H9 (cell line): ENCODE results near the gene HPRT1. TPM values are rescaled to one million over a fixed set of nuclear protein-coding genes. Genes with fewer than 3 reads are reported as not detected.

Experiments
- DNase-seq: peaks from one replicate; pipeline ENCODE4 v3.0.0-alpha.2; 2017
- H2AFZ ChIP-seq: one replicate; pipeline ENCODE4 v1.6.1; 2013; ENCODE audit warnings: mild to moderate bottlenecking, low read length, control low read depth, moderate library complexity
- H2AK5ac ChIP-seq: 2 replicates; pipeline ENCODE4 v1.6.1; 2013; ENCODE audit warnings: low read length, control low read depth, mixed read lengths; ENCODE audit not compliant: insufficient read length
- H2BK120ac ChIP-seq: one replicate; pipeline ENCODE4 v1.6.1; 2013; ENCODE audit warnings: low read depth, mild to moderate bottlenecking, low read length, control low read depth, inconsistent platforms; ENCODE audit not compliant: poor library complexity, severe bottlenecking
- H2BK12ac ChIP-seq: 2 replicates; pipeline ENCODE4 v1.6.1; 2013; ENCODE audit warnings: low read length, control low read depth, mixed read lengths, low read depth; ENCODE audit not compliant: insufficient read length
- H2BK15ac ChIP-seq: 2 replicates; pipeline ENCODE4 v1.6.1; 2013; ENCODE audit warnings: low read depth, low read length, control low read depth
- H2BK20ac ChIP-seq: one replicate; pipeline ENCODE4 v1.6.1; 2013; ENCODE audit warnings: low read depth, mild to moderate bottlenecking, low read length, control low read depth, inconsistent platforms; ENCODE audit not compliant: poor library complexity, severe bottlenecking
- H2BK5ac ChIP-seq: 2 replicates; pipeline ENCODE4 v1.6.1; 2013; ENCODE audit warnings: low read length, control low read depth, mixed read lengths; ENCODE audit not compliant: insufficient read length
- H3K14ac ChIP-seq: 2 replicates; pipeline ENCODE4 v1.6.1; 2013; ENCODE audit warnings: low read length, control low read depth; ENCODE audit not compliant: insufficient read depth
- H3K18ac ChIP-seq: 2 replicates; pipeline ENCODE4 v1.6.1; 2013; ENCODE audit warnings: low read depth, mild to moderate bottlenecking, mixed read lengths, low read length, control low read depth; ENCODE audit not compliant: insufficient read length
- H3K23ac ChIP-seq: 2 replicates; pipeline ENCODE4 v1.6.1; 2013; ENCODE audit warnings: low read length, control low read depth, mixed read lengths, low read depth; ENCODE audit not compliant: insufficient read length
- H3K23me2 ChIP-seq: 2 replicates; pipeline ENCODE4 v1.6.1; 2013; ENCODE audit warnings: low read depth, mild to moderate bottlenecking, mixed read lengths, low read length, control low read depth; ENCODE audit not compliant: insufficient read length, poor library complexity, severe bottlenecking
- H3K27ac ChIP-seq: 2 replicates; pipeline ENCODE4 v1.5.1; 2013; ENCODE audit warnings: low read length, control low read depth, mixed read lengths, low read depth; ENCODE audit not compliant: insufficient read length
- H3K27me3 ChIP-seq: 2 replicates; pipeline ENCODE4 v1.6.1; 2013; ENCODE audit warnings: low read length, control low read depth, inconsistent platforms; ENCODE audit not compliant: insufficient read depth
- H3K4ac ChIP-seq: 2 replicates; pipeline ENCODE4 v1.6.1; 2013; ENCODE audit warnings: low read depth, mild to moderate bottlenecking, control low read depth, inconsistent platforms, low read length, moderate library complexity
- H3K4me1 ChIP-seq: 2 replicates; pipeline ENCODE4 v1.6.1; 2013; ENCODE audit warnings: low read length, control low read depth, inconsistent platforms; ENCODE audit not compliant: insufficient read depth
- H3K4me2 ChIP-seq: 2 replicates; pipeline ENCODE4 v1.6.1; 2013; ENCODE audit warnings: low read length, control low read depth, mixed read lengths; ENCODE audit not compliant: insufficient read length, insufficient read depth
- H3K56ac ChIP-seq: 2 replicates; pipeline ENCODE4 v1.6.1; 2013; ENCODE audit warnings: low read depth, mild to moderate bottlenecking, mixed read lengths, low read length, control low read depth; ENCODE audit not compliant: insufficient read length
- H3K79me1 ChIP-seq: 2 replicates; pipeline ENCODE4 v1.6.1; 2013; ENCODE audit warnings: low read depth, mild to moderate bottlenecking, moderate library complexity, low read length, control low read depth, inconsistent platforms; ENCODE audit not compliant: insufficient read depth, poor library complexity, severe bottlenecking
- H3K79me2 ChIP-seq: 2 replicates; pipeline ENCODE4 v1.6.1; 2013; ENCODE audit warnings: low read length, control low read depth, inconsistent platforms; ENCODE audit not compliant: insufficient read depth
- H3K9ac ChIP-seq: 2 replicates; pipeline ENCODE4 v1.6.1; 2013; ENCODE audit warnings: low read length, control low read depth, mixed read lengths; ENCODE audit not compliant: insufficient read length; ENCODE audit errors: extremely low read depth
- H3K9me3 ChIP-seq: one replicate; pipeline ENCODE4 v1.6.1; 2013; ENCODE audit warnings: low read depth, low read length, inconsistent platforms; ENCODE audit not compliant: control insufficient read depth
- H3T11ph ChIP-seq: one replicate; pipeline ENCODE4 v1.6.1; 2013; ENCODE audit warnings: mild to moderate bottlenecking, low read length, control low read depth, inconsistent platforms
- H4K20me1 ChIP-seq: one replicate; pipeline ENCODE4 v1.6.1; 2013; ENCODE audit not compliant: control insufficient read depth, insufficient read length, insufficient read depth
- H4K5ac ChIP-seq: 2 replicates; pipeline ENCODE4 v1.6.1; 2013; ENCODE audit warnings: low read depth, mild to moderate bottlenecking, mixed read lengths, low read length, control low read depth; ENCODE audit not compliant: insufficient read length
- H4K8ac ChIP-seq: replicated peaks from 2 replicates; pipeline ENCODE4 v1.6.1; 2013; ENCODE audit warnings: low read length, control low read depth, mixed read lengths, low read depth; ENCODE audit not compliant: insufficient read length
- H4K91ac ChIP-seq: 2 replicates; pipeline ENCODE4 v1.6.1; 2013; ENCODE audit warnings: low read depth, mild to moderate bottlenecking, moderate library complexity, mixed read lengths, low read length, control low read depth; ENCODE audit not compliant: insufficient read length
- H3K27ac Mint-ChIP-seq, 3 experiments: 2 replicates in 2 of 3; 3 replicates in 1 of 3; pipeline ENCODE4 v1.8.0; 2020 to 2021; ENCODE audit warnings: mixed read lengths in 3 of 3, mild to moderate bottlenecking in 1 of 3, moderate library complexity in 1 of 3
- H3K27me3 Mint-ChIP-seq: 2 replicates; pipeline ENCODE4 v1.8.0; 2021; ENCODE audit warnings: low read depth, mild to moderate bottlenecking, moderate library complexity, mixed read lengths
- H3K36me3 Mint-ChIP-seq, 3 experiments: 2 replicates in 2 of 3; 3 replicates in 1 of 3; pipeline ENCODE4 v1.8.0; 2020 to 2021; ENCODE audit warnings: low read depth in 3 of 3, mixed read lengths in 3 of 3; ENCODE audit not compliant: insufficient read depth in 1 of 3
- H3K4me1 Mint-ChIP-seq, 2 experiments: 2 replicates each; pipeline ENCODE4 v1.8.0; 2020; ENCODE audit warnings: mixed read lengths in 2 of 2
- H3K4me3 Mint-ChIP-seq, 2 experiments: 2 replicates in 1 of 2; 3 replicates in 1 of 2; pipeline ENCODE4 v1.8.0; 2020 to 2021; ENCODE audit warnings: mild to moderate bottlenecking in 2 of 2, mixed read lengths in 2 of 2, moderate library complexity in 1 of 2
- H3K9me3 Mint-ChIP-seq, 2 experiments: 2 replicates in 1 of 2; 3 replicates in 1 of 2; pipeline ENCODE4 v1.8.0; 2020; ENCODE audit warnings: mild to moderate bottlenecking in 2 of 2, mixed read lengths in 2 of 2, moderate library complexity in 1 of 2
- WGBS: extraction: QIAGEN DNeasy Blood & Tissue Kit; methylation state at CpG from one replicate; pipeline ENCODE4 v1.1.7; 2013; ENCODE audit warnings: missing lambda C conversion rate, low lambda C conversion rate, mixed read lengths; ENCODE audit not compliant: insufficient read length; ENCODE audit errors: extremely low coverage; 5-methylcytosine and 5-hydroxymethylcytosine counted together
- total RNA-seq: library from RNA; stranded (reverse); gene quantifications from 2 replicates; pipeline ENCODE4 v1.2.1, GENCODE V29; 2021
- TF ChIP-seq, protein P1 (sequence below): fragments of 200-600 bp; sonication (generic); conservative IDR thresholded peaks from 3 replicates; pipeline ENCODE4 v1.8.0; 2021; ENCODE audit warnings: antibody characterized with exemption, mild to moderate bottlenecking

HPRT1 gene
- total RNA-seq, 1 experiment from 2014 or later, result 39.2 TPM

DNA sequence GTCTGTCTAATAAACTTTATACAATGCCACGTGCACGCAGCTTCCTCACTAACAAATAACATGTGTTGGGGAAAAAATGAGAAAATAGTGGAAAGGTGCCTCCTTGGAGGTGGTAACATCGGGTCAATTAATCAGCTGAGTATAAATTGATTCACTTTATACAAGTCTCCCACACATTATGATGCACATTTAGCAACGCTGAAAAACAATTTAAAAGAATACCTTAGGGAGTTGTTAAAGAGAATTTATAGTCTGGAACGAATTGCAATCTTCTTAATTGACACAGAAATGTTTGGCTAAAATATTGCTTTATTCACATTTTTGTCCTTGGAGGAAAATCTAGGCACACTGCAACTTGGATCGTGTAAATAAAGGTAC is 84.2 kb downstream of the HPRT1 start:
- H3K14ac ChIP-seq, result no peak overlapping the region
- no peak overlapping the region for H3T11ph ChIP-seq
- TF ChIP-seq, protein P1, sequence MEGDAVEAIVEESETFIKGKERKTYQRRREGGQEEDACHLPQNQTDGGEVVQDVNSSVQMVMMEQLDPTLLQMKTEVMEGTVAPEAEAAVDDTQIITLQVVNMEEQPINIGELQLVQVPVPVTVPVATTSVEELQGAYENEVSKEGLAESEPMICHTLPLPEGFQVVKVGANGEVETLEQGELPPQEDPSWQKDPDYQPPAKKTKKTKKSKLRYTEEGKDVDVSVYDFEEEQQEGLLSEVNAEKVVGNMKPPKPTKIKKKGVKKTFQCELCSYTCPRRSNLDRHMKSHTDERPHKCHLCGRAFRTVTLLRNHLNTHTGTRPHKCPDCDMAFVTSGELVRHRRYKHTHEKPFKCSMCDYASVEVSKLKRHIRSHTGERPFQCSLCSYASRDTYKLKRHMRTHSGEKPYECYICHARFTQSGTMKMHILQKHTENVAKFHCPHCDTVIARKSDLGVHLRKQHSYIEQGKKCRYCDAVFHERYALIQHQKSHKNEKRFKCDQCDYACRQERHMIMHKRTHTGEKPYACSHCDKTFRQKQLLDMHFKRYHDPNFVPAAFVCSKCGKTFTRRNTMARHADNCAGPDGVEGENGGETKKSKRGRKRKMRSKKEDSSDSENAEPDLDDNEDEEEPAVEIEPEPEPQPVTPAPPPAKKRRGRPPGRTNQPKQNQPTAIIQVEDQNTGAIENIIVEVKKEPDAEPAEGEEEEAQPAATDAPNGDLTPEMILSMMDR, result no peak
- WGBS, result no CpG with 5 or more reads among the region's 6 CpGs
- H4K20me1 ChIP-seq, result peaks cover 3% of the 10 kb centered on the region
- no peaks in the 10 kb centered on the region for H3K79me1 ChIP-seq
- Mint-ChIP-seq H3K9me3 (peaks cover 9 to 68% of the 10 kb centered on the region in 2 experiments), H3K4me1 (peaks cover 39 to 51% of the 10 kb centered on the region in 2 experiments), H3K27ac (no peak overlapping the region), H3K27me3 (peaks cover 40% of the 10 kb centered on the region), H3K36me3 (no peaks in the 10 kb centered on the region), H3K4me3 (peak overlapping the region; percentile 67 to 83)
- H3K4me1 ChIP-seq, result peaks cover 9% of the 10 kb centered on the region
- no peak overlapping the region for H3K56ac ChIP-seq
- no peak overlapping the region for H3K4ac ChIP-seq
- no peak overlapping the region for H3K27ac ChIP-seq
- no peak overlapping the region for H2BK120ac ChIP-seq
- no peak overlapping the region for H4K8ac ChIP-seq
- DNase-seq, result no peak
- H3K4me2 ChIP-seq, result peak overlapping the region; percentile 69
- H2BK20ac ChIP-seq, result no peak overlapping the region
- H3K79me2 ChIP-seq, result no peaks in the 10 kb centered on the region
- peaks cover 18% of the 10 kb centered on the region; the same call in 1 of the 2 replicates for H3K27me3 ChIP-seq
- H2BK15ac ChIP-seq, result no peak overlapping the region
- peaks cover 14% of the 10 kb centered on the region for H3K23me2 ChIP-seq
- peak overlapping the region; percentile 73 for H3K9ac ChIP-seq
- H4K91ac ChIP-seq, result no peak overlapping the region
- no peak overlapping the region for H2AFZ ChIP-seq
- no peak overlapping the region for H2AK5ac ChIP-seq
- no peak overlapping the region for H3K23ac ChIP-seq
- no peaks in the 10 kb centered on the region for H3K9me3 ChIP-seq
- H2BK12ac ChIP-seq, result no peak overlapping the region
- no peak overlapping the region for H2BK5ac ChIP-seq
- H4K5ac ChIP-seq, result no peak overlapping the region
- H3K18ac ChIP-seq, result no peak overlapping the region
